K562 (cell line): Measurements from ENCODE around the gene COL7A1. TPM values are rescaled to one million over a fixed set of nuclear protein-coding genes. Genes with fewer than 3 reads are reported as not detected.
A peak's percentile ranks its signal among the peaks of the same experiment; 100 is the strongest.
"Not testable (repeated sequence)": the region's sequence is repeated elsewhere in the genome, so short reads cannot be mapped to it uniquely, and the experiment has no call there.

Experiments used
- ATAC-seq: fragments of 200-7000 bp; cut with Tn5 transposase; 3 replicates; pipeline ENCODE4 v1.9.1; 2020; ENCODE audit warnings: moderate library complexity
- BruUV-seq: library from RNA; stranded (reverse); fragments of 400-500 nt; replicated peaks from 2 replicates; lab custom pipeline; 2021; lab: Mats Ljungman, UMichigan
- CTCF ChIA-PET: fragments of 300-600 bp; formaldehyde crosslinking; extraction: SDS; loops from one replicate; lab custom pipeline; 2021; ENCODE audit warnings: low intra/inter-chr PET ratio; lab: Yijun Ruan, JAX
- POLR2A ChIA-PET: fragments of 300-600, 350-650 bp; sonication (Branson Sonifier 250); formaldehyde crosslinking; extraction: SDS; loops from one replicate; lab custom pipeline; 2021; ENCODE audit warnings: antibody characterized with exemption, inconsistent platforms; lab: Yijun Ruan, JAX
- DNase-seq, 4 experiments: peaks; one replicate each; pipeline versions ENCODE4 v3.0.0 to v3.0.0-alpha.2; 2011 to 2018; ENCODE audit warnings: low spot score in 3 of 4, mixed read lengths in 3 of 4; ENCODE audit errors: extremely low read depth in 1 of 4
- FAIRE-seq: peaks from 2 replicates; lab custom pipeline; 2011; peaks lifted over from hg19 to GRCh38; lab: Jason Lieb, UNC
- H2AFZ ChIP-seq: 2 replicates; pipeline ENCODE4 v1.6.0; 2011; ENCODE audit warnings: low read depth, low read length, control low read depth, inconsistent platforms
- H3K27ac ChIP-seq: fragments of 200-600 bp; 3 replicates; pipeline ENCODE4 v1.8.0; 2011; ENCODE audit warnings: low read depth, mild to moderate bottlenecking, control low read depth, inconsistent platforms, low read length, moderate library complexity, mixed read lengths; ENCODE audit errors: extremely low read depth
- H3K27me3 ChIP-seq, 2 experiments: fragments of 300-600 bp in 1 of 2; 2 replicates in 1 of 2; 3 replicates in 1 of 2; pipeline versions ENCODE4 v1.6.0 to v1.8.0; 2011; ENCODE audit warnings: inconsistent platforms in 2 of 2, low read length in 2 of 2, mild to moderate bottlenecking in 1 of 2, mixed read lengths in 1 of 2, moderate library complexity in 1 of 2; ENCODE audit not compliant: control insufficient read depth in 2 of 2, insufficient read depth in 2 of 2
- H3K36me3 ChIP-seq: fragments of 300-600 bp; 3 replicates; pipeline ENCODE4 v1.8.0; 2011; ENCODE audit warnings: mild to moderate bottlenecking, low read length, inconsistent platforms; ENCODE audit not compliant: control insufficient read depth, insufficient read depth
- H3K4me1 ChIP-seq, 2 experiments: fragments of 200-600 bp in 1 of 2; replicated peaks in 1 of 2; 2 replicates in 1 of 2; 3 replicates in 1 of 2; pipeline versions ENCODE4 v1.5.1 to v1.8.0; 2011; ENCODE audit warnings: inconsistent platforms in 2 of 2, low read length in 2 of 2, mild to moderate bottlenecking in 1 of 2, mixed read lengths in 1 of 2, moderate library complexity in 1 of 2; ENCODE audit not compliant: control insufficient read depth in 2 of 2, insufficient read depth in 2 of 2
- H3K4me2 ChIP-seq: 2 replicates; pipeline ENCODE4 v1.6.1; 2011; ENCODE audit warnings: low read length, control low read depth, inconsistent platforms, mixed read lengths; ENCODE audit not compliant: insufficient read depth
- H3K4me3 ChIP-seq: fragments of 200-600 bp; sonication (generic), shearing (Covaris generic); 2 replicates; pipeline ENCODE4 v1.5.1; 2016; ENCODE audit warnings: control low read depth, inconsistent platforms
- H3K79me2 ChIP-seq: fragments of 200-600 bp; 3 replicates; pipeline ENCODE4 v1.8.0; 2011; ENCODE audit warnings: low read length, inconsistent platforms; ENCODE audit not compliant: control insufficient read depth, insufficient read depth
- H3K9ac ChIP-seq, 2 experiments: 2 replicates each; pipeline versions ENCODE4 v1.6.0 to v1.6.1; 2011; ENCODE audit warnings: low read depth in 2 of 2, low read length in 2 of 2, control low read depth in 1 of 2, inconsistent platforms in 1 of 2, mild to moderate bottlenecking in 1 of 2, mixed read lengths in 1 of 2; ENCODE audit not compliant: insufficient read depth in 1 of 2
- H3K9me1 ChIP-seq: one replicate; pipeline ENCODE4 v1.6.0; 2011; ENCODE audit warnings: inconsistent platforms, mild to moderate bottlenecking, low read length, moderate library complexity; ENCODE audit not compliant: control insufficient read depth, insufficient read depth
- H3K9me3 ChIP-seq: replicated peaks from 2 replicates; pipeline ENCODE4 v1.5.1; 2011; ENCODE audit warnings: low read depth, low read length, inconsistent platforms; ENCODE audit not compliant: control insufficient read depth, insufficient read depth
- H4K20me1 ChIP-seq: replicated peaks from 2 replicates; pipeline ENCODE4 v1.6.1; 2011; ENCODE audit warnings: low read length, inconsistent platforms, mixed read lengths; ENCODE audit not compliant: control insufficient read depth, insufficient read depth
- COPS2 ChIP-seq: fragments of 450-650 bp; conservative IDR thresholded peaks from 2 replicates; pipeline ENCODE4 v1.6.1; 2016; ENCODE audit warnings: mild to moderate bottlenecking, moderate library complexity
- KDM1A ChIP-seq, 2 experiments: fragments of 450-650 bp; IDR thresholded peaks; 2 replicates each; pipeline ENCODE4 v1.6.1; 2016; ENCODE audit warnings: mild to moderate bottlenecking in 2 of 2
- ZNF24 ChIP-seq: fragments of 450-650 bp; IDR thresholded peaks from 2 replicates; pipeline ENCODE4 v1.6.1; 2016
- ZNF354B ChIP-seq: fragments of 250-450 bp; sonication (Bioruptor Pico); IDR thresholded peaks from 2 replicates; pipeline ENCODE4 v1.4.0; 2020
- ZNF644 ChIP-seq: fragments of 200-800 bp; sonication (Bioruptor generic); IDR thresholded peaks from 2 replicates; pipeline ENCODE4 v1.6.1; 2016; ENCODE audit warnings: low read depth, missing genetic modification characterization, missing compliant biosample characterization
- WGBS: fragments of 100-300 bp; shearing (Covaris generic); methylation state at CpG from one replicate; pipeline ENCODE4 v1.1.6; 2016; ENCODE audit warnings: low coverage, mixed read lengths; ENCODE audit not compliant: insufficient coverage; ENCODE audit errors: missing lambda C conversion rate; 5-methylcytosine and 5-hydroxymethylcytosine counted together
- in situ Hi-C: fragments of 300-500 bp; cut with MboI; formaldehyde crosslinking; loops from 4 replicates; pipeline ENCODE4 v1.15.0; 2018; ENCODE audit warnings: inconsistent platforms, mixed read lengths
- intact Hi-C: fragments of 100-400 bp; cut with micrococcal nuclease; formaldehyde crosslinking; loops from 2 replicates; pipeline ENCODE4 v1.14.2; 2022
- polyA plus RNA-seq, 8 experiments: library from polyadenylated mRNA; depleted of rRNA in 4 of 8; stranded (reverse) in 5 of 8; unstranded in 3 of 8; fragments of >200 nt; fragmentation: Nextera tagmentation in 2 of 8; fragmentation: Illumina TruSeq in 1 of 8; extraction: Ambion mirVana in 2 of 8; extraction: Trizol in 1 of 8; gene quantifications; 2 replicates each; pipeline versions ENCODE4 v1.2.1 to v1.2.3, GENCODE V29; 2011 to 2014; ENCODE audit warnings: inconsistent platforms in 1 of 8, missing spikeins in 1 of 8
- total RNA-seq, 7 experiments: library from RNA; depleted of rRNA in 6 of 7; stranded (reverse); fragments of >200 nt in 6 of 7; fragmentation: Illumina TruSeq in 2 of 7; extraction: Trizol in 2 of 7; gene quantifications; 2 replicates each; pipeline versions ENCODE4 v1.2.1 to v1.2.3, GENCODE V29; 2011 to 2021; ENCODE audit warnings: low replicate concordance in 1 of 7
- TF ChIP-seq, protein P1 (sequence below): fragments of 450-650 bp; formaldehyde crosslinking; IDR thresholded peaks from 2 replicates; pipeline ENCODE4 v1.4.0; 2020; ENCODE audit warnings: mild to moderate bottlenecking

COL7A1 gene
- total and polyA plus RNA-seq, 9 of the 15 experiments (the other 6 are each of a cell fraction or from before 2014, with no cell fraction given) = 0.09 to 0.66 (median 0.35) TPM; not detected in 3

- H3K4me3 ChIP-seq = no peak overlapping the region
These were observed 42.8 kb downstream of the COL7A1 start for GRCh38 chr3:48552111-48552951.

GRCh38 chr3:48551651-48552050 lies 43.5 kb downstream of the COL7A1 start:
- in situ Hi-C loops, BruUV-seq, H3K27me3 ChIP-seq, H2AFZ ChIP-seq, FAIRE-seq, H3K9ac ChIP-seq, H3K9me3 ChIP-seq, CTCF ChIA-PET, ATAC-seq, H3K27ac ChIP-seq, H4K20me1 ChIP-seq, H3K4me2 ChIP-seq, DNase-seq, H3K4me3 ChIP-seq: not testable (repeated sequence)
- intact Hi-C loops = loop anchor here (10.0 kb wide), 1 partner anchor 277 kb away; no protein-coding TSS in a partner anchor
- Histone ChIP-seq H3K36me3 (peaks cover 63% of the 10 kb centered on the region; the same call in 2 of the 3 replicates), H3K4me1 (peaks cover 16 to 28% of the 10 kb centered on the region in 2 experiments; a peak in 4 of 5 replicates), H3K9me1 (peaks cover 11% of the 10 kb centered on the region), H3K79me2 (peaks cover 53% of the 10 kb centered on the region)
- POLR2A ChIA-PET = interaction anchor here (0.9 kb wide), 1 partner anchor 304 kb away, joined by 4 read pairs; no protein-coding TSS in a partner anchor
- 88% methylated on average over 5 of the region's 7 CpGs for WGBS

More at GRCh38 chr3:48552111-48552951, 42.8 kb downstream of the COL7A1 start:
- H3K4me2 ChIP-seq = no peak overlapping the region
- H3K4me1 ChIP-seq = peaks cover 16 to 33% of the 10 kb centered on the region in 2 experiments; a peak in 4 of 5 replicates
- peaks cover 6% of the 10 kb centered on the region; the same call in 1 of the 2 replicates for H4K20me1 ChIP-seq
- H3K79me2 ChIP-seq = peaks cover 53% of the 10 kb centered on the region
- peak overlapping the region in 1 of 2 experiments; percentile 73; a peak in 2 of 4 replicates for H3K9ac ChIP-seq
- no TSS peak for BruUV-seq
- in situ Hi-C loops = no loop called here
- H3K27ac ChIP-seq = no peak overlapping the region
- intact Hi-C loops = loop anchor here (10.0 kb wide), 1 partner anchor 278 kb away; no protein-coding TSS in a partner anchor
- ATAC-seq (no peak), DNase-seq (no peak), FAIRE-seq (no peak)
- H3K36me3 ChIP-seq = peaks cover 56% of the 10 kb centered on the region; the same call in 2 of the 3 replicates
- H2AFZ ChIP-seq = no peak overlapping the region
- ChIA-PET CTCF (no interaction called here), POLR2A (interaction anchor here (0.6 to 0.8 kb wide), 3 partner anchors 23 to 75 kb away, joined by 3 to 4 read pairs (median 3); no protein-coding TSS in a partner anchor)
- peaks cover 11% of the 10 kb centered on the region for H3K9me1 ChIP-seq
- no peaks in the 10 kb centered on the region for H3K27me3 ChIP-seq
- no peaks in the 10 kb centered on the region for H3K9me3 ChIP-seq
- TF ChIP-seq ZNF644 (tag) (no peak), KDM1A (IDR thresholded peaks at IDR 0.05) (no peak), COPS2 (no peak), ZNF354B (no peak), ZNF24 (no peak)
- TF ChIP-seq, protein P1, sequence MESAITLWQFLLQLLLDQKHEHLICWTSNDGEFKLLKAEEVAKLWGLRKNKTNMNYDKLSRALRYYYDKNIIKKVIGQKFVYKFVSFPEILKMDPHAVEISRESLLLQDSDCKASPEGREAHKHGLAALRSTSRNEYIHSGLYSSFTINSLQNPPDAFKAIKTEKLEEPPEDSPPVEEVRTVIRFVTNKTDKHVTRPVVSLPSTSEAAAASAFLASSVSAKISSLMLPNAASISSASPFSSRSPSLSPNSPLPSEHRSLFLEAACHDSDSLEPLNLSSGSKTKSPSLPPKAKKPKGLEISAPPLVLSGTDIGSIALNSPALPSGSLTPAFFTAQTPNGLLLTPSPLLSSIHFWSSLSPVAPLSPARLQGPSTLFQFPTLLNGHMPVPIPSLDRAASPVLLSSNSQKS = no peak
- WGBS = 96% methylated on average over 11 of the region's 14 CpGs
